Uterus (tissue), 4 donors: ENCODE results near the gene CACNA2D4. TPM values are rescaled to one million over a fixed set of nuclear protein-coding genes. Genes with fewer than 3 reads are reported as not detected.

Source experiments
- DNase-seq, 2 donors: peaks; one replicate each; pipeline ENCODE4 v3.0.0-alpha.2; 2019 to 2020
- H3K27ac ChIP-seq, 2 donors: fragments of 200-600 bp; sonication (generic); 1 replicate in 1 of 2; 2 replicates in 1 of 2; pipeline ENCODE4 v1.5.1; 2016 to 2018
- H3K27me3 ChIP-seq, 2 donors: fragments of 200-600 bp; sonication (generic); one replicate each; pipeline ENCODE4 v1.5.1; 2018 to 2019; ENCODE audit warnings: control low read depth in 1 of 2
- H3K36me3 ChIP-seq, 2 donors: fragments of 200-600 bp; sonication (generic); one replicate each; pipeline ENCODE4 v1.5.1; 2019; ENCODE audit warnings: control low read depth in 1 of 2
- H3K4me1 ChIP-seq, 2 donors: fragments of 200-600 bp; sonication (generic); one replicate each; pipeline ENCODE4 v1.5.1; 2018 to 2019; ENCODE audit warnings: control low read depth in 1 of 2
- H3K4me3 ChIP-seq, 2 donors: fragments of 200-600 bp; sonication (generic); 1 replicate in 1 of 2; 2 replicates in 1 of 2; pipeline ENCODE4 v1.5.1; 2018 to 2019; ENCODE audit warnings: mild to moderate bottlenecking in 1 of 2
- H3K9me3 ChIP-seq, 2 donors: fragments of 200-600 bp; sonication (generic); one replicate each; pipeline ENCODE4 v1.5.1; 2019; ENCODE audit warnings: control low read depth in 1 of 2
- CTCF ChIP-seq, 4 experiments: fragments of 200-600 bp in 2 of 4; fragments of 450-650 bp in 2 of 4; sonication (generic) in 2 of 4; IDR thresholded peaks; one replicate each; pipeline ENCODE4 v1.5.1; 2016 to 2019; ENCODE audit warnings: antibody characterized with exemption in 4 of 4, mild to moderate bottlenecking in 2 of 4, moderate library complexity in 1 of 4
- POLR2A ChIP-seq, 2 donors: fragments of 450-650 bp; IDR thresholded peaks; one replicate each; pipeline ENCODE4 v1.6.1; 2016; ENCODE audit warnings: antibody characterized with exemption in 2 of 2, mild to moderate bottlenecking in 1 of 2, moderate library complexity in 1 of 2
- intact Hi-C: fragments of 100-400 bp; cut with DNase I; formaldehyde crosslinking; loops from one replicate; pipeline ENCODE4 v1.15.1; 2023; ENCODE audit warnings: low total_unique reads
- total RNA-seq, 4 donors: library from RNA; depleted of rRNA in 3 of 4; stranded (reverse); fragments of >200 nt in 3 of 4; gene quantifications; one replicate each; pipeline versions ENCODE4 v1.1.0 to v1.2.4, GENCODE V29; 2014 to 2023
- donor health status: DM: yes; HTN: yes; CAD: no.

The CACNA2D4 gene
- total RNA-seq, 4 donors from 2014 or later, result 2.6 to 4.1 (median 4.0) TPM; not detected in 1

GRCh38 chr12:1778911-1779310 is 139.5 kb downstream of the CACNA2D4 start:
- H3K36me3 ChIP-seq, result no peaks in the 10 kb centered on the region
- DNase-seq, result no peak
- H3K27ac ChIP-seq, result no peak overlapping the region
- TF ChIP-seq POLR2A (IDR thresholded peaks at IDR 0.05) (no peak), CTCF (IDR thresholded peaks at IDR 0.05) (no peak)
- H3K4me3 ChIP-seq, result no peak overlapping the region
- intact Hi-C loops, result no loop called here
- H3K4me1 ChIP-seq, result no peaks in the 10 kb centered on the region
- H3K9me3 ChIP-seq, result no peaks in the 10 kb centered on the region
- no peaks in the 10 kb centered on the region for H3K27me3 ChIP-seq

GRCh38 chr12:1777798-1778197 is 140.7 kb downstream of the CACNA2D4 start:
- H3K36me3 ChIP-seq, result no peaks in the 10 kb centered on the region
- no peak for DNase-seq
- H3K4me1 ChIP-seq, result no peaks in the 10 kb centered on the region
- intact Hi-C loops, result no loop called here
- TF ChIP-seq POLR2A (IDR thresholded peaks at IDR 0.05), result no peak
- no peak for TF ChIP-seq CTCF (IDR thresholded peaks at IDR 0.05)
- H3K9me3 ChIP-seq, result no peaks in the 10 kb centered on the region
- no peak overlapping the region for H3K27ac ChIP-seq
- no peaks in the 10 kb centered on the region for H3K27me3 ChIP-seq
- no peak overlapping the region for H3K4me3 ChIP-seq

GRCh38 chr12:1776170-1776921 is 142.1 kb downstream of the CACNA2D4 start:
- intact Hi-C loops, result no loop called here
- H3K4me1 ChIP-seq, result no peaks in the 10 kb centered on the region
- DNase-seq, result no peak
- no peaks in the 10 kb centered on the region for H3K36me3 ChIP-seq
- no peak for TF ChIP-seq POLR2A (IDR thresholded peaks at IDR 0.05)
- TF ChIP-seq CTCF (IDR thresholded peaks at IDR 0.05), result no peak
- H3K9me3 ChIP-seq, result no peaks in the 10 kb centered on the region
- H3K27me3 ChIP-seq, result no peaks in the 10 kb centered on the region
- no peak overlapping the region for H3K4me3 ChIP-seq
- H3K27ac ChIP-seq, result no peak overlapping the region

GRCh38 chr12:1773937-1774655 is 144.4 kb downstream of the CACNA2D4 start:
- no peaks in the 10 kb centered on the region for H3K36me3 ChIP-seq
- no peaks in the 10 kb centered on the region for H3K4me1 ChIP-seq
- no peaks in the 10 kb centered on the region for H3K9me3 ChIP-seq
- no peak for TF ChIP-seq POLR2A (IDR thresholded peaks at IDR 0.05)
- TF ChIP-seq CTCF (IDR thresholded peaks at IDR 0.05), result no peak
- H3K27me3 ChIP-seq, result no peaks in the 10 kb centered on the region
- H3K27ac ChIP-seq, result no peak overlapping the region
- intact Hi-C loops, result no loop called here
- H3K4me3 ChIP-seq, result no peak overlapping the region
- DNase-seq, result no peak

- Histone ChIP-seq H3K4me3 (no peak overlapping the region), H3K9me3 (no peaks in the 10 kb centered on the region), H3K36me3 (no peaks in the 10 kb centered on the region), H3K27me3 (no peaks in the 10 kb centered on the region), H3K27ac (no peak overlapping the region), H3K4me1 (no peaks in the 10 kb centered on the region)
- TF ChIP-seq POLR2A (IDR thresholded peaks at IDR 0.05) (no peak), CTCF (IDR thresholded peaks at IDR 0.05) (no peak)
- DNase-seq, result no peak
- intact Hi-C loops, result no loop called here
Measured at GRCh38 chr12:1769809-1770494, 148.5 kb downstream of the CACNA2D4 start.
